Measurements from ENCODE around the gene ASS1.

The ASS1 gene

GRCh38 chr9:130522233-130522808 is 77.6 kb downstream of the ASS1 start:
- Mint-ChIP-seq H3K27me3 (peaks cover 13% of the 10 kb centered on the region), H3K9me3 (no peaks in the 10 kb centered on the region), H3K4me1 (ENCODE audit: low read depth) (peaks cover 4% of the 10 kb centered on the region), H3K36me3 (ENCODE audit: low read depth) (no peaks in the 10 kb centered on the region), H3K27ac (no peak overlapping the region), H3K4me3 (no peak overlapping the region)
- DNase-seq, result no peak

DNA sequence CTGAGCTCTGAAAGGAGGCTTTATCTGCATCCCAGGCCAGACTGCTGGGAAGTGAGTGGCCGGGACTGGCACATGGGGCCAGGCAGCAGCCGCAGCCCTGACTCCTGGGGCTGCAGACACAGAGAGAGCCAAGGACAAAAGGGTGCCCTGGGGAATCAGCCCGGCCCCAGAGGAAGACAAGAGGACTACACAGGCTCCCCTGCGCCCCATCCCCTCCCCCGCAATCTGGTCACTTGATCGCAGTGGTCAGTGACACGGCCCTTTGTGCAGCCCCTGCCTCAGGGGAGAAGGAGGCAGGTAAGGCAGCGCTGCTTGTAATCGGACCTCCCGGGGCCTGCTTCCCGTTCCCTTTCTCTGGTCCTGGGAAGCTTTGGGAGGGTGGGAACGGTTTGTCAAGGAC is 79.2 kb downstream of the ASS1 start:
- H3K4me1 Mint-ChIP-seq (ENCODE audit: low read depth), result peaks cover 4% of the 10 kb centered on the region
- H3K4me3 Mint-ChIP-seq, result no peak overlapping the region
- no peak for DNase-seq
- no peak overlapping the region for H3K27ac Mint-ChIP-seq
- H3K27me3 Mint-ChIP-seq, result peaks cover 6% of the 10 kb centered on the region
- no peaks in the 10 kb centered on the region for H3K9me3 Mint-ChIP-seq
- H3K36me3 Mint-ChIP-seq (ENCODE audit: low read depth), result no peaks in the 10 kb centered on the region

GRCh38 chr9:130526193-130526853 is 81.6 kb downstream of the ASS1 start:
- Mint-ChIP-seq H3K27ac (no peak overlapping the region), H3K9me3 (no peaks in the 10 kb centered on the region), H3K36me3 (ENCODE audit: low read depth) (no peaks in the 10 kb centered on the region), H3K27me3 (peaks cover 6% of the 10 kb centered on the region), H3K4me3 (no peak overlapping the region), H3K4me1 (ENCODE audit: low read depth) (peaks cover 4% of the 10 kb centered on the region)
- no peak for DNase-seq

- Mint-ChIP-seq H3K4me1 (ENCODE audit: low read depth) (peaks cover 3% of the 10 kb centered on the region), H3K27ac (no peak overlapping the region), H3K4me3 (no peak overlapping the region), H3K9me3 (no peaks in the 10 kb centered on the region), H3K27me3 (peaks cover 6% of the 10 kb centered on the region), H3K36me3 (ENCODE audit: low read depth) (no peaks in the 10 kb centered on the region)
- no peak for DNase-seq
Measured at GRCh38 chr9:130526854-130527650, 82.3 kb downstream of the ASS1 start.

DNA sequence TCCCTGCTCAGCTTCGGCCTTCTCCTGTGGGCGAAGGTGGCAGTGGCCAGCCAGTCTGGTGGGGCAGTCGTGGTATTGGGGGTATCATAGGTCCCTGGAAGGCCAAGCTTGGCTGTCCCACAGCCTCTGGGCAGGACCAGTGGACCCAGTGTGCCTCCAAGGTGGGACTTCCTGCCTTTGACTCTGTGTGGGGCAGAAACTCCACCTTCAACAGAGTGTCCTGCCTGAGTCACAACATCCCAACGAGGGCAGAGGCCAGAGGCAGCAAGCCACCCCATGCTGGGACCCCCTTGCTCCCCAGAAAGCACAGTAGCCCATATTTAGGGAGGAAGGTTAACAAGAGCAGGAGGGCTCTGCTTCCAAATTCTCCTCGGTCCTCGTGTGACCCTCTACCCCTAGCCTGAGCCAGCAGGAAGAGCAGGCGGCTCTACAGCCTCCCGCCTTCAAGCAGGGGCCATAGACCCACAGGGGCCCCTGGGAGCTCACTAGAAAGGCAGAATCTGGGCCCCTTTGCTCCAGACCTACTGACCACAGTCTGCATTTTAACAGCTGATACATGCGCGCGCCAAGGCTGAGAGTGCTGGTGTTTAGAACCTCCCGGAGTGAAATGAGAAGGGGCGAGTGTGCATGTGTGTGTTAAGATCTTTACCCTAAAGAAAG is 83.0 kb downstream of the ASS1 start:
- H3K9me3 Mint-ChIP-seq, result no peaks in the 10 kb centered on the region
- no peak overlapping the region for H3K27ac Mint-ChIP-seq
- DNase-seq, result no peak
- H3K4me3 Mint-ChIP-seq, result no peak overlapping the region
- peaks cover 6% of the 10 kb centered on the region for H3K27me3 Mint-ChIP-seq
- no peaks in the 10 kb centered on the region for H3K36me3 Mint-ChIP-seq (ENCODE audit: low read depth)
- no peaks in the 10 kb centered on the region for H3K4me1 Mint-ChIP-seq (ENCODE audit: low read depth)

- no peak overlapping the region for H3K27ac Mint-ChIP-seq
- H3K4me1 Mint-ChIP-seq (ENCODE audit: low read depth), result no peaks in the 10 kb centered on the region
- H3K9me3 Mint-ChIP-seq, result no peaks in the 10 kb centered on the region
- no peak for DNase-seq
- no peak overlapping the region for H3K4me3 Mint-ChIP-seq
- no peaks in the 10 kb centered on the region for H3K27me3 Mint-ChIP-seq
- no peaks in the 10 kb centered on the region for H3K36me3 Mint-ChIP-seq (ENCODE audit: low read depth)
Measured at GRCh38 chr9:130528674-130529073, 83.9 kb downstream of the ASS1 start.

GRCh38 chr9:130530938-130531337 is 86.2 kb downstream of the ASS1 start:
- Mint-ChIP-seq H3K27ac (no peak overlapping the region), H3K4me3 (no peak overlapping the region), H3K9me3 (no peaks in the 10 kb centered on the region), H3K4me1 (ENCODE audit: low read depth) (peaks cover 5% of the 10 kb centered on the region), H3K27me3 (peaks cover 17% of the 10 kb centered on the region), H3K36me3 (ENCODE audit: low read depth) (no peaks in the 10 kb centered on the region)
- DNase-seq, result no peak

GRCh38 chr9:130531670-130532069 is 86.9 kb downstream of the ASS1 start:
- Mint-ChIP-seq H3K9me3 (no peaks in the 10 kb centered on the region), H3K27ac (no peak overlapping the region), H3K4me1 (ENCODE audit: low read depth) (peaks cover 6% of the 10 kb centered on the region), H3K4me3 (no peak overlapping the region), H3K27me3 (peaks cover 21% of the 10 kb centered on the region), H3K36me3 (ENCODE audit: low read depth) (no peaks in the 10 kb centered on the region)
- no peak for DNase-seq

- Mint-ChIP-seq H3K9me3 (no peaks in the 10 kb centered on the region), H3K4me1 (ENCODE audit: low read depth) (peaks cover 10% of the 10 kb centered on the region), H3K27me3 (peaks cover 30% of the 10 kb centered on the region), H3K4me3 (no peak overlapping the region), H3K36me3 (ENCODE audit: low read depth) (no peaks in the 10 kb centered on the region), H3K27ac (no peak overlapping the region)
- no peak for DNase-seq
Measured at GRCh38 chr9:130532426-130533080, 87.8 kb downstream of the ASS1 start.

DNA sequence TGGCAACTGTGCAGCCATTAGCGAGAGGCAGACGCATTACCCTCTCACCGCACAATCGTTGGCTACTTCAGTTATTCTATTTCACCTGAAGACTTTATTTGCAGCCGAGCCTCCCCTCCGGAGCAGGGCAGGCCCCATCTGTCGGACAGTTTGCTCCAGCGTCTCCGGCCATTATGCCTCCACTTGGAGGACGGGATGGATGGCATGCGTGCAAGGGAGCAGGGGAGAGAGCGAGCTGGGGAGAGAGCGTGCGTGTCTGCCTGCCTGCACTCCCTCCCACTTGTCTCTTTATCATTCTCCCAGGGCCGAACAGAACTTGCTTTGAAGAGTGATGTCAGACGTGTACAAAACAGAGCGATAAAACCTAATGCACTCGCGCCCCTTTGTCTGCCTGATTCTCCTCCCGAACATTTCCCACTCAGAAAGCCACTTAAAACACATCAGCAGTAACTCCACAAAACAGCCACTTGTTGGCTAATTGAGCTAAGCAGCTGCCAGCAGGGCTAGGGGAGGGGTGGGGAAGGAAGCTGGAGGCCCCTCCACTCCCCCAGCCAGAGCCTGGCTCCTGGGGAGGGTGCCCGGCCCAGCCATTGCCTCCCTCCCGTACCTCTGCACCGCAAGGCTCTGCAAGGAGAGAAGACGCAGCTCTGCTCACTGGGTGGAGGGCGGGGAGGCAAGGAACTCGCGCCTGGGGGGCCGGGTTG is 91.2 kb downstream of the ASS1 start:
- Mint-ChIP-seq H3K4me3 (no peak overlapping the region), H3K4me1 (ENCODE audit: low read depth) (peaks cover 14% of the 10 kb centered on the region), H3K27me3 (peaks cover 63% of the 10 kb centered on the region), H3K9me3 (no peaks in the 10 kb centered on the region), H3K27ac (no peak overlapping the region), H3K36me3 (ENCODE audit: low read depth) (no peaks in the 10 kb centered on the region)
- DNase-seq, result no peak

- H3K9me3 Mint-ChIP-seq, result no peaks in the 10 kb centered on the region
- H3K4me1 Mint-ChIP-seq (ENCODE audit: low read depth), result peaks cover 14% of the 10 kb centered on the region
- H3K27ac Mint-ChIP-seq, result no peak overlapping the region
- no peak for DNase-seq
- H3K36me3 Mint-ChIP-seq (ENCODE audit: low read depth), result no peaks in the 10 kb centered on the region
- H3K27me3 Mint-ChIP-seq, result peaks cover 66% of the 10 kb centered on the region
- H3K4me3 Mint-ChIP-seq, result no peak overlapping the region
Measured at GRCh38 chr9:130536701-130537107, 91.9 kb downstream of the ASS1 start.

DNA sequence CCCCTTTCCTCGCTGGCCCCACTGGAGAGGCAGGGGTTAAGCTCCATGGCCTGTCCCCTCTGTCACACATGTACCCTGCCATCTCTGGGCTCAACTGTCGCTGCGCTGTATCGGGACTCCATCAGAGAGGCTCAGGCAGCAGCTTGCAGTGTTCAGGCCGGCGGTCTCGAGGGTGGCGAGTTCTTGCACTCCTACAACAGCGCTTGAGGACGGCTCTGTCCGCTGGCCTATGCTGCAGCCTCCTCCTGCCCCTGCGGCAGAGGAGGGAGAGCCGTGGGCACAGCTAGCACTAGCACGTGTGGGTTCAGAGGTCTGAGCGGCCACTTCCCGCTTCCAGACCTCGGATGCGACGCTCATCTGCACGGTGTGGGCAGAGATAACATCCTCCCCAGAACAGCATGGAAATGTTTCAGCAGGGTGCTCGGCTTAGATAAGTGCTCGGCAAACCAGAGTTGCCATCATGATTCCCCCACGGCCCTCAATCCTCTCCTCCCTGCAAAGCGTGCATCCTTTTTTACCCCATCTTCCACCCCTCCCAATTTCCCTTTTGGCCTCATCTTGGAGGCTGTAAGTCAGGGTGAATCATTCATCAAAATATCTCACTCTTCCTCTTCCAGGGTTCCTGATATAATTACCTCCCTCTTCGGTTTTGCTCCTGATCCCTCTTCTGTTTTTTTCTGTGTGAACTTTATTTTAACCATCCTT is 92.7 kb downstream of the ASS1 start:
- Mint-ChIP-seq H3K27ac (no peak overlapping the region), H3K36me3 (ENCODE audit: low read depth) (no peaks in the 10 kb centered on the region), H3K27me3 (peaks cover 71% of the 10 kb centered on the region), H3K4me3 (no peak overlapping the region), H3K4me1 (ENCODE audit: low read depth) (peaks cover 14% of the 10 kb centered on the region), H3K9me3 (no peaks in the 10 kb centered on the region)
- no peak for DNase-seq

- Mint-ChIP-seq H3K9me3 (no peaks in the 10 kb centered on the region), H3K27me3 (peaks cover 76% of the 10 kb centered on the region), H3K27ac (no peak overlapping the region), H3K36me3 (ENCODE audit: low read depth) (no peaks in the 10 kb centered on the region), H3K4me3 (no peak overlapping the region), H3K4me1 (ENCODE audit: low read depth) (peaks cover 14% of the 10 kb centered on the region)
- no peak for DNase-seq
Measured at GRCh38 chr9:130539420-130540223, 94.9 kb downstream of the ASS1 start.
